GM10266 (cell line): ENCODE results near the gene MMP1.

Source experiments
- DNase-seq: peaks from one replicate; pipeline ENCODE4 v3.0.0; 2012; ENCODE audit errors: extremely low spot score
- TF ChIP-seq, protein P1 (sequence below): IDR thresholded peaks from 2 replicates; pipeline ENCODE4 v1.5.1; 2012; ENCODE audit warnings: mild to moderate bottlenecking, low read depth; ENCODE audit not compliant: control insufficient read depth, insufficient read depth; ENCODE audit errors: missing control alignments

Gene MMP1

DNA sequence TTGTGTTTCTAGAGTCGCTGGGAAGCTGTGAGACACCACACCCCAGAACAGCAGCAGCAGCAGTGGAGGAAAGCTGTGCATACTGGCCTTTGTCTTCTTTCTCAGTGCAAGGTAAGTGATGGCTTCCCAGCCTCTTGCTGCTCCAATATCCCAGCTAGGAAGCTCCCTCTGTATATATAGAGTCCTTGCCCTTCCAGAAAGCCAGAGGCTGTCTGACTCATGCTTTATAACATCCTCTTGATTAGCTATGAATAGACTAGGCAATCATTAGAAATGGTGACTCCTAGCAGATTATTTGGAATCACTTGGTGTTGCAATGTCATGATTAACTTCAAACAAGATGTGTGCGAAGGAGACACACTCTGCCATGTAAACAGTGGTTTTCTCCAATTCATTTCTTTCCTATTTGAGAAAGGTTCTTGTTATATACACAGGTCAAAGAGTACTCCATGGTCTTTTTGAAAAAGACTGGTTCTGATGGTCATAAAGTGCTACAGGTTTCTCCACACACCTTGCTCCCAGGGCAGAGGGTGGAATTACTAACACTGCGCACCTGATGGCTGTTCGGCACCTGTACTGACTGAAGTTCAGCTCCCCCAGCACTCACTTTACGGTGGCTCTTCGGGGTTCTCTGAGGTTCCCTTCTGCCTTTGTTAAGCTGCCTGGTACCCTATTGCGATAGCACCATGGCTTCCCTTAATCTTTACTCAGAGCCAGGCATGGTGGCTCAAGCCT, at the start of gene MMP1:
Gene MMP1 (minus strand): TSS at position 149 of the 735 bp plus-strand sequence. CDS start 68 bp downstream, at position 81.
- no peak for DNase-seq
- TF ChIP-seq, protein P1, sequence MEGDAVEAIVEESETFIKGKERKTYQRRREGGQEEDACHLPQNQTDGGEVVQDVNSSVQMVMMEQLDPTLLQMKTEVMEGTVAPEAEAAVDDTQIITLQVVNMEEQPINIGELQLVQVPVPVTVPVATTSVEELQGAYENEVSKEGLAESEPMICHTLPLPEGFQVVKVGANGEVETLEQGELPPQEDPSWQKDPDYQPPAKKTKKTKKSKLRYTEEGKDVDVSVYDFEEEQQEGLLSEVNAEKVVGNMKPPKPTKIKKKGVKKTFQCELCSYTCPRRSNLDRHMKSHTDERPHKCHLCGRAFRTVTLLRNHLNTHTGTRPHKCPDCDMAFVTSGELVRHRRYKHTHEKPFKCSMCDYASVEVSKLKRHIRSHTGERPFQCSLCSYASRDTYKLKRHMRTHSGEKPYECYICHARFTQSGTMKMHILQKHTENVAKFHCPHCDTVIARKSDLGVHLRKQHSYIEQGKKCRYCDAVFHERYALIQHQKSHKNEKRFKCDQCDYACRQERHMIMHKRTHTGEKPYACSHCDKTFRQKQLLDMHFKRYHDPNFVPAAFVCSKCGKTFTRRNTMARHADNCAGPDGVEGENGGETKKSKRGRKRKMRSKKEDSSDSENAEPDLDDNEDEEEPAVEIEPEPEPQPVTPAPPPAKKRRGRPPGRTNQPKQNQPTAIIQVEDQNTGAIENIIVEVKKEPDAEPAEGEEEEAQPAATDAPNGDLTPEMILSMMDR, result no peak

GRCh38 chr11:102846292-102846691, 48.3 kb upstream of the MMP1 start:
- no peak for DNase-seq
- TF ChIP-seq, protein P1, result no peak

GRCh38 chr11:102843489-102843888, 45.5 kb upstream of the MMP1 start, which contains the start of gene MMP3:
MMP3 (minus strand) TSS chr11:102843609; CDS start chr11:102843546, 63 bp downstream.
- TF ChIP-seq, protein P1, result no peak
- no peak for DNase-seq

DNA sequence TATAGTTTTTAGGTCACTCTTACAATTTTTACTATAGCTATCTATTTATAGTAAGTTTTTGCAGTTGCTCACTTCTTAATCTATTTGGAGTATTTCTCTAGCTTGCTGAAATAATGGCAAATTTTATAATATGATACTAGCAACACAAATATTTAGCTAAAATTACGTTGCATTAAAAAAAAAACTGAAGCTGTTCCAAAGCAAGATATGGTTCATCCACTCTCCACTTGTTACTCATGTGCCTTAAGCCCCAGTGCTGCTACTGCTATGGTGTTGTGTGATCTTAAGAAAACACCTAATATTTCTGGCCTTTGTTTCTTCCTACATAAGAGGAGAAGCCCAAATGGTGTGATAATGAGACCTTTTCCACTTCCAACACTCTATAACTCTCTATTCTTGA, 45.0 kb upstream of the MMP1 start:
- TF ChIP-seq, protein P1, result no peak
- DNase-seq, result no peak

DNA sequence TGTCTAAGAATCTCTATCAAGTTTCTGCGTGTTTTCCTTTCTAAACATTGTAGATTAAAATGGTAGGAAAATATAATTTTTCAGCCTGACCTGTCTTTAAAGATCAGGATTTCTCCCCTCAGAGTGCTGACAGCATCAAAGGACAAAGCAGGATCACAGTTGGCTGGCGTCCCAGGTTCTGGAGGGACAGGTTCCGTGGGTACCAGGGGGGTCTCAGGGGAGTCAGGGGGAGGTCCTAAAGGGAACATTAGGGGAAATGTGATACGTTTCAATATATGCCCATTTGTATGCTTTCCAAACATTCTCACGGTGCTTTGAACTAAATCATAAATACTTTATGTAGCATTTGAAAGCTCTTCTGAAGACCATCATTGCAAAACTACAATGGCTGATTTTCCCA, 42.1 kb upstream of the MMP1 start:
- no peak for DNase-seq
- TF ChIP-seq, protein P1, result no peak

GRCh38 chr11:102837646-102838045, 39.7 kb upstream of the MMP1 start:
- DNase-seq, result no peak
- TF ChIP-seq, protein P1, result no peak

DNA sequence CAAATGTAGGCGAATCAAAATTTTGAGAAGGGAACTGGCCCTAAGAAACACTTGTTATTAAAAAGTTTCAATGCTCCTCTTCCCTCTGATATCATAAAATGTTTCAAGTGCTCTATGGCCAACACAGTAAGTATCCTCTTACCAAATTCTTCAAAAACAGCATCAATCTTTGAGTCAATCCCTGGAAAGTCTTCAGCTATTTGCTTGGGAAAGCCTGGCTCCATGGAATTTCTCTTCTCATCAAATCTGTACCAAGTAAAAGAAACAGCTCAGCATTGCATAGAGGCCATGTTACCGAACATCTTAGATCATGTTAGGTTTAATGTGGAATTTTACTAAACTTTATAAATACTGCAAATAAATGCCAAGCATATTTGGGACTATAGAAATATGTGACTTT, 39.2 kb upstream of the MMP1 start:
- DNase-seq, result no peak
- TF ChIP-seq, protein P1, result no peak
